NCI-H2171 (cell line): ENCODE data around the gene GPR158.

ENCODE experiments used
- DNase-seq: peaks from one replicate; lab custom pipeline; 2025; lab: John Stamatoyannopoulos, UW

The GPR158 gene

DNA sequence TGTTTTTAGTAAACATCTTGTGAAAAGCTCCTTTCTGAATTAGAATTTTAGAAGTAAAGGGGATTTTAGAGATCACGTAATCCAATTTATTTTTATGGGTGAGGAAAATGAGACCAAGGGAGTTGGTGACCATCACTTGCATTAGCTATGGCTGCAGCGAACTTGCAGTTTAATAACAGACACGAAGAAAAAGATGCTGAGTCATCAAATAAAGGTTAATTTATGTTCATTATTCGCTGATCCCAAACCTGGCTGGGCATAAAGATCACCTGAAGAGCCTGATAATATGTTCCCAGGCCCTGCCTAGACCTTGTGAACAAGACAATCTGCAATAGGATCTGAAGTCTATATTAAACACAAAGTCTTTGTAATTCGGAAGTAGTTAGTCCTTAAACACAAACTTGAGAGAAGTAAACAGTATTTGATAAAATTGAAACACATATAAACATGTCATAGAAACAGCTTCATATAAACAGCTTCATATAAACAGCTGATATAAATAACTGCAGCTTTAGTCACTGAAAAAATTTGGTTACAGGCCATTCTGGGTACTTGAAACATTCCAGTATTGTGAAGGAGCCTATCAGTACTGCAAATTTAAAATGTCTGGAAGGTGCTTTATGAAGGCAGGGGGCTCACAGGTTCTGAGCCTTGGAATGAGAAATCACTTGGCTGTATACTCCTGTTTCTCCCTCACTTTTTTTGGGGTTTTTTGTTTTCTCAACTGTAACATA, 16.5 kb downstream of the GPR158 start:
- DNase-seq, result no peak

DNA sequence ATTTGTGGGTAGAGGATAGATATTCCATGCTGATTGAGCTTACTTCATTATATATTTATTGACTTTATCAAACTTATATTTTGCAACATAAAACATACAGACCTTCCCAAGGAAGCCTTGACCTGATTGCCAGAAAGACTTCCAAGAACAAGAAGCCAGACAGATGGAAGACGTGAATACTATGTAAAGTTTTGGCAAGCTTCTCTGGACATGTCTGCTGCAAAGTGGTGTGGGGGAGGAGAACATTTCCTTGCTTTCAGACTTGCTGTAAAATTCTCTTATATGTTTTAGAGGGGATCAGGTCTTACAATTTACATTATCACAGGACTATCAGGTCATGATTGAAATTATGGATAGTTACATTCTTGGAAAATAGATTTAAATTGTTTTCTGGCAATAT, 23.4 kb downstream of the GPR158 start:
- no peak for DNase-seq

DNA sequence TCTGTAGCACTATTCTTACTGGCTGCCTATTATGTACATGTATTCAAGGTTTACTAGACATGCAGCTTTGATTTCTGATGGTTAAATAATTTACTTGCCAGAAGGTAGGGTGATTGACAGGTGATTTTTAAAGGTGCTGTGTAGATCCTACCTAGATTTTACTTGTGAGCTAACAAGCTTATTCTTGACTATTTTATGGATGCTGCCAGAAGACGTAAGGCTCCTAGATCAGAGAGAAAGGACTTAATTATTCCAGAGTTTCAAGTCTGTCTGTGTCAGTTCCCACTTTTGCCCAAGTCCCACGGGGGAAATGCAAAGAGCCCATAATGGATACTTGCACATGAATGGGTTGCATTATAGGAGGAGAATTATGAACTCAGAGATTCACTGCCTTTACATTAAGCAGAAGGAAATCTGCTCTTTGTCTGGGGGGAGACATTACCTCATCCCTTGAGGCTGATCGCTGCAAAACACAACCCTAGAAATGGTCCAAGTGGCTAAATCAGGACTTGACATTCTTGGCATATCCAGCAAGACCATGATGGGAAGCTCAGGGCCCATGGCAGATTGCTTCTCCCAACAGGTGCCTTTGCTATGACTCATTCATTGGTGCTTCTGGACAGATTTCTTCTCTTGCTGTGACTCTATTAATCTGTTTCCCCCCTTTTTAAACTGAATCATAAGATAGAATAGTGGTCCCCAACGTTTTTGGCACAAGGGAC, 32.1 kb downstream of the GPR158 start:
- no peak for DNase-seq

DNA sequence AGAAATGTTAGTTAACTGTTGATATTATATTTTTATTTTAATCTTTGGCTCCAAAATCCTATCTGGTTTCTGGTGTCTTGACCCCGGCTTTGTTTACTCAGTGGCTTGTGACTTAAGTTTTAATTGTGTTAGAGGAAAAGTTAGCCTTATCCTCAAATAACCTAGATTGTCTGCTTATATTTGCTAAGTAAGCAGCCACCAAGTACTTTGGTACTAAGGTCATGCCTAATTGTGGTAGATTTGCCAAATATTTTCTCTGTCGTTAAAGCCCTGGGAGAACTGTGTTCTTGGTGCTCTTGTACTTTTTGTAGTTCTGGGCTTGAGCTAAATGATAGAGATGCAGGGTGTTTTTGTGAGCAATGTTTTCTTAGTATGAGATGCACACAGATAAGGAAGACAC, 34.8 kb downstream of the GPR158 start:
- no peak for DNase-seq

DNA sequence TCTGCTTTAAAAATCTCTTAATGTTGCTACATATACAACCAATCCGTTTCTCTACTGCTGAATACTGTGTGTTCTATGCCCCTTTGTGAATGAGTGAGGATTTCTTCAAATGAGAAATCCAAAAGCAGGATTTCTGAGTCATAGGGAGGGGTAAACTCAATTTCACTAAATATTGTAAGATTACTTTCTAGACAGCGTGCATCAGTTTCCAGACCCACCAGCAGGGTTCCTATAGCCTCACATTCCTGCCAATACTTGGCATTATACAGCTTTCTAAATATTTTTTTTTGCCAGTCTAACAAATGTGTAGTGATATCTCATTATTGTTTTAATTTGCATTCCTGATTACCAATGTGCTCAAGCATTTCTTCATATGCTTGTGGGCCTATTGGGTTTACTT, 35.5 kb downstream of the GPR158 start:
- DNase-seq, result no peak

DNA sequence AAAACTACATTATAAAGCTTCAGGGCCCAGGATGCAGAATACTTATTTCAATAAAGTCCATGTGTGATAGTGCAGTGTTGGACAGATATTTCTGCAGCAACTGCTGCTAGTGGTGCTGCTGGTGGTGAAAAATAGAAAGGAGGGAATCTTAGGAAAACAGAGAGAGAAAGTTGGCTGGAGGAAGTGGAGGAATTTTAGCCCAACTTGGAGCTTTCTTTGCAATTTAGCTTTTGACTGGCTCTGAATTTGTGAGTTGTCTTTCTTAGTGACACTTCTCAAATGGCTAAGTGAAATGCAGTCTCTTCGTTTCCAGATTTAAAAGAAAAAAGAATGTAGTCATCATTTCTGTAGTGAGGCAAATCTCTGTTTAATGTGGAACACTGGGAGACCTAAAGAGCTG, 45.4 kb downstream of the GPR158 start:
- DNase-seq, result no peak

DNA sequence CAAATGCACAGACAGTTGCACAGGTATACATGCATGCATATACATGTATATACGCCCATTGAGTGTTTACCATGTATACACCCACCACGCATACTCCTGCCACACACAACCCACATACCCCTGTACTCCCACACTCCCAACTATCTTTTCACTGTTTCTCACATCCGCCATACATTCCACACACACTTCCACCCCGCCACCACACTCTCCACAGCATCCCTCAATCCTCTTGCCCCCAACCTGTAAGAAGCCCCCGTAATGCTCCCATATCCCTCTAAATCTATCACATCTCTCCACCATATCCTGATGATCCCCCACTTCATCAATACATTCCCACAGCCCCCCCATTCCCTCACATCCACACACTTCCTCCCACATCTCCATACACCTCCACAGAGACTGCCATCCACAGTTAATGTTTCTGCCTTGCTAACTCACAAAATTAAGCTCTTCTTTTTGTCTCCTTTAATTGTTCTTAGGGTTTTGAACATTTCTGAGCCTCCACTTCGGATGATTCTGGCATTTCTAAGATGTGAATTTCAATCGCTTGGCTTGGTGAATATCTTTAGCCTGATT, 47.4 kb downstream of the GPR158 start:
- DNase-seq, result no peak

DNA sequence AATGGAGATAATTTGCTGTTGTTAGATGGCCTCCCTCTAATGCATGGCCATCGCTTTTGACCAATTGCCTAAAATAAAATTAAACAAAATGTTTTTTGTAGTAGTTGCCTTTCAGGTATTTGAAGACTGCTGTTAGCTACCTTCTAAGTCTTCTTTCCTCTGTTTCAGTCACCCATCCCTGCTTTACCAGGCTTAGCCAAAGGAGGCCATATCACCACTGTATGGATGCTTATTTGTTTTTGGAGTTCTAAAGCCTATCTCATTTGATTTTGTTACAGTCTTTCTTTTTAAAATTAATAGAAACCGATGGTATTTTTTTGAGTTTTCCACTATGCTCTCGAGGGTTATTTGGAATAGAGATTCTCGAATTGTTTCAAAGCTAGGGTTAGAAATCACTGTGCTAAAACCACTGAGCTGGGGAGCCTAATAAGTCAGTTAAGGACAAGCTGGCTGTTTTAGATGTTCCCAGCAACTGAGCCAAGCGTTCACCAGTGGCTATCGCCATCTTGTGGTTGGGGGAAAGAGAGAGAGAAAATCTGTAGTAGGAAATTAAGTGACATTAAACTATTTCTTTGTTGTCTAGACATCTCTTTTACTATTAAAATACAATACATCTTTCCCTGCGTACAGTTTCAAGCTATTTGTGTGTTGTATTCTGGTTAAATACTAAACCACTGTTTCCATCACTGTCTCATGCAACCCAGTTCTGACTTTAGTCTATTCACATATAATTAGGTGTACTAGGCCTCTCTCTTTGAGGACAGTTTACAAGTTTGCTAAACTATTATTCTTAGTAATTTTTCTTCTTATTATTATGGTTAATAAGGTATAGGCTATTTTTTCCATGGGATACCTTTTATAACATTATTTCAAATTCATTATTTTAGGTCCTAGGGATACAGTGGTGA, 52.2 kb downstream of the GPR158 start:
- no peak for DNase-seq

DNA sequence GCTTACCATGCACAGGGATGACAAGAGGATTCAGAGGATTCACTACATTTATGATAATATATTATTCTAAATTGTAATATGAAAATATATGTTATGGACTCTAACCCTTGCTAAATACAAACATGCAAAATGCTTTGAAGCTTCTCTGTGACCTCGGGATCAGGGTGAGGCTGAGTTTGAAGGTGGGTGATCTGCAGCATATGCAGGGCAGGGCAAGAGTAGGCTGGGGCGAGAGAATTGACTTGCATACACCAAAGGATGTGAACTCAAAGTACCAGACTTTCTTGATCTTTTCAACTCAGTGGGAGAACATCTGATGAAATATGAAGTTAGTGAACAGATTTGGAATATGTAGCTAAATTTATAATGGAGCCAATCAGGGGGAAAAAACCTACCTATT, 57.0 kb downstream of the GPR158 start:
- DNase-seq, result no peak

DNA sequence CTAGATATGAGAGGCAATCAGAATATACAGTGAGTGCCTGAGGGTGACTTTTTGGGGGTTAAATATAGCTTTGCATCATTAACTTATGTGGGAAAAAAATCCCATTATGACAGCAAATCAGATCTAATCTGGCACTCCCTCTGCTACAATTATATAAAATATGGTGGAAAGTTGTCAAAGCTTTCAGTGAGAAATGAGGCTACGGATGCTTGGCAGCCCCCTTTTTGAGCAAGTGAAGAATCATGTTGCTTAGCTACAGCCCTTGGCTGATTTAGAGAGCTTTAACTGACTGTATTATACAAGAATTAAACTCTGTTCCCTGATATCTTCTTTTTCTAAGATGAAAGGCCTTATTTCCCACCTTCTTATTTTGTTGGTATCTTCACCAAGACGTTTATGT, 57.4 kb downstream of the GPR158 start:
- DNase-seq, result no peak

DNA sequence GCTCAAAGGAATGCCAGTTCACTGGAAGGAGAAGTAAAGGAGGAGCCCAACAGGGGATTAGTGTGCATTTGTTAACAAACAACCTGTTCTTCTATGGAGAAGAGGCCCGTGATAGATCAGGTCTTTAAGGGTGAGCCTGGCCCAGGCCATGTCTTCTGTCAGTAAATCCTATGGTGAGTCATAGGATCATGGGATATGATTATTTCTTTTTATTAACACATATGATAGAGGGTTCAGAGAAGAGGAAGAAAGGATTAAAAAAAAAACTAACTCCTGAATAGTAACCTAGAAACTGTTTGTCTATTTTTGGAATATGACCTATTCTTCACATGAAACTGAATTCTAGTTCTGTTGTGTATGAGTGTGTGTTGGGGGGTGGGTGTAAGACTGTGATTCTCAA, 70.4 kb downstream of the GPR158 start:
- no peak for DNase-seq

DNA sequence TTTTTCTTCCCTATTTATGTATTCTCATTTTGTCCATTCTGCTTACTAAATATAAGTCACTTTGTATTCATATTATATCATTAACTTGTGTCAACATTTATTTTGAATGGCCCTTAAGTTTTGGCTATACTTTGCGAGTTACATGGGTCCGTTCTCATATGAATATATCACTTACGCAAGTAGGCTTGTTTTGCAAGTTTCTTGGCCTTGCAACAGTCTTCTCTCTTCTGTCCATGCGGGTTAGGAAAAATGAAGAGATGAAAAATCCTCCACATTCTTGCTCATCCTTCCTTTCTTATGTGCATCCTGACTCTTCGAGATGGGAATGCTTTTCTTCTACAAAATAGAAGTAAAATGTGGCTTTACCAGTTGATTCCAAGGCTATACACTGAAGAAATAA, 82.8 kb downstream of the GPR158 start:
- DNase-seq, result no peak

DNA sequence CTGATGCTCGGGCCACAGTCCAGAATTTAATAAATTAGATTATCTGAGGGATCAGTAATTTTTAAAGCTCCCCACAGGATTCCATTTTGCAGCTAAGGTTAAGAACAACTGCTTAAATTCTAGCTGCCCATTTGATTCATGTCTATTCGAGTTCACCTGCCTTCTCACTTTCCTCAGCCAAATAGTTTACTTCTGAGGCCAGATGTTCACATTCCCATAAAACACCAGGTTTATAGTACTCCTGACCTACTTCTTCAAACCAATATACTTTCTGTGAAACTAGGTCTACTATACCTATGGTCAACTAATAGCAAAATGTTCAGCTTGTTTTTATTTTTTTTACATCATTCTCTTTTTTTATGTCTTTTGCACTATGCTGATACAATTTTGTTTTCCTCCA, 86.3 kb downstream of the GPR158 start:
- DNase-seq, result no peak

DNA sequence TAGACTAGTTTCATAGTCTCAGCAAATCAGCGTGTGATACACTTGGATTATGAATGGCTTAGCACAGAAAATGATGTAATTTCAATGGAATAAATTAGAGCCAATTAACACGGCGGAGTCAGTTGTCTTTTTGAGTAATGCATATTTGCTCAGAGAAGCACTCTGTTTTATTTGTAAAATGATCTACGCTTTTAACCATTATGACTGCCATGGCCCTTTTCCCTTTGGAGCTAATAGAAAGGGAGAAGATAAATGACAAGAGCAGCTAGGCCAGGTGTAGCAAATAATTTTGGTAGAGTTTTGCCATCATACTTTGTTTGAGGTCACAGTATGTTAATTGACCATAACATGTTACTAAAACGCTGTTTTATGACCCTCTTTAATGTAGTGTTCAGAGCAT, 86.8 kb downstream of the GPR158 start:
- no peak for DNase-seq

DNA sequence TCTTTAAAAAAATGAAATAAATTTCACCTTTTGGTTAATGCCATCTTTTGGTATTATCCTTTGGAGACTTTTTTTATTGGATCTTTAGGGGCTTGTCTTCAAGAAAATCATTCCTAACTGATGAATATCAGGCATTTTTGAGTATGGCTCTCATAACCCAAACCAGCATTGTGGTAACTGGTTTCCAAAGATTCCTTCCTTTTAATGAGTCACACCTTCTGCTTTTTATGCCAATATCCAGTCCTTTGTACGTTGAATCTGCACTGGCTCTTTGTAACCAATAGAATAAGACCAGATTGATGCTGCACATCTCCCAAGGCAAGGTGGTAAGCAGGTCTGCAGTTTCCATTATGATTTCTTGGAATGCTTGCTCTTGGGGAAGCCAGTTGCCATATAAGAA, 89.1 kb downstream of the GPR158 start:
- DNase-seq, result no peak

DNA sequence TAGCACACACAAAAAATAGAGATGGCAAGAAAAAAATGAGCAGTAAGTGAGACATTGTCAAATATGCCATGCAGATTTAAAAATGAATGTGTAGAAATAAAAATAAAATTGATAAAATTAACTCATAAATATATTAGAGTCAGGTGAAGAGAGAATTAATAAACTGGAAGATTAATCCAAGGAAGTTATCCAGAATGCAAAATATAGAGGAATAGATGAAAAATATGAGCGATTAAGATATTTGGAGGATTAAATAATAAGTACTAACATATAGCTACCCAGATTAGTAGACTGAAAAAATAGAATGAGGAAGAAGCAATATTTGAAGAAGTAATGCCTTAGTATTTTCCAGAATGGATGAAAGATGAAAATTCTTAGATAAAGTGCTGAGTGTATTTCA, 103.4 kb downstream of the GPR158 start:
- no peak for DNase-seq

DNA sequence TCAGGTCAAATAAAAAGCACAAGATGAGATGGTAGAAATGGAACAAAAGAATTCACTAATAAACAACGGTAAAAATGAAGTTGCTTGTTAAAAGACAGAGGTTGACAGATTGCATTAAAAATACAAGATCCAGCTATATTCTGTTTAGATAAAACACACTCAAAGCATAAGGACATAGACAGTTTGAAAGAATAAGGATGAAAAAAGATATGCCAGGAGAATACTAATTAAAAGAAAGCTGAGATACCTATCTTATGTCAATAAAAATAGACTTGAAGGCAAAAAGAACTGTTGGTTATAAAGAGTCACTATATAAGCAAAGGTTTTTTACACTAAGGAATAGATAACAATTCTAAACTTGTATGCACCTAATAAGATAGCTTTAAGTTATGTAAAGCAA, 105.3 kb downstream of the GPR158 start:
- DNase-seq, result no peak

DNA sequence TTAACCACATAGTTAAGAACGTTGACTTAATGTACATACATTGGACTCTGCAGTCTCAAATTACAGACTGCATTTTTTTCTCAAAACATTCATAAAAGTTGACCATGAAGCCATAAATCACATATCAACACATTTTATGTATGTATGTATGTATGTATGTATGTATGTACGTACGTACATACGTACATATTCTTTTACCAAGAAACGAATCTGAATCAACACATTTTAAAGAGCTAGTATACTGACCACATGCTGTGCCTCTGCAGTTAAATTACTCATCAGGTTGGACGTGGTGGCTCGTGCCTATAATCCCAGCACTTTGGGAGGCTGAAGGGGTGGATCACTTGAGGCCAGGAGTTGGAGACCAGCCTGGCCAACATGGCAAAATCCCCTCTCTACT, 105.8 kb downstream of the GPR158 start:
- DNase-seq, result no peak

DNA sequence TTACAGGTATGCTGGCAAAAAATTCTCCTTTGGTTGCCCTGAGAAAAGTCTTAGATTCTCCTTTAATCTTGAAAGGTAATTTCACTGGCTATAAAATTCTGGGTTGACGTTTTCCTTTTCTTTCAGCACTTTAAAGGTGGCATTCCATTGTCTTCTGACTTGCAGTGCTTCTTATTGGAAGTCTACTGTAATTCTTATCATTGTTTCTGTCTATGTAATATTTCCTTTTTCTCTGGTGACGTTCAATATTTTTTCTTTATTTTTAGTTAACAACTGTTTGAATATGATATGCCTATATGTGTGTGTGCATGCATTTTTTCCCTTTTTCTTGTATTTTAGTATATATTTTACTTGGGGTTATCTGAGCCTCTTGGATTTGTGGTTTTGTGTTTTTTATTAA, 111.0 kb downstream of the GPR158 start:
- no peak for DNase-seq

DNA sequence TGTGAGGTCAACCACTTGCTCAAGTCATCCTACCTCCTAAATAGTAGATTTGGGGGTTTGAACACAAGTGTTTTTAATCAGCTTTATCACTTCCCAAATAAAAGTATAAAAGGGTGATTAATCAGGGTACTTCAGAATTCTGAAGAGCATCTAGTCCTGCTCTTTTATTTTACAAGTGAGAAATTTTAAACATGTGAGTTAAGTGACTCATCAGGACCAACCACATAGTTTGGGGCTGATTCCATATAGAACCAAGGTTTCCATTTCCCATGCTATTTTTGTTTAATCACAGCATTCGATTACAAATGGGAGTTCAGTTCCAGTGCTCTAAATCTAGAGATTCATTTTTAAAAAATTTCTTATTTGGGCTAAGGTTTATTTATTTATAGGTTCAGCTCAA, 113.4 kb downstream of the GPR158 start:
- no peak for DNase-seq

DNA sequence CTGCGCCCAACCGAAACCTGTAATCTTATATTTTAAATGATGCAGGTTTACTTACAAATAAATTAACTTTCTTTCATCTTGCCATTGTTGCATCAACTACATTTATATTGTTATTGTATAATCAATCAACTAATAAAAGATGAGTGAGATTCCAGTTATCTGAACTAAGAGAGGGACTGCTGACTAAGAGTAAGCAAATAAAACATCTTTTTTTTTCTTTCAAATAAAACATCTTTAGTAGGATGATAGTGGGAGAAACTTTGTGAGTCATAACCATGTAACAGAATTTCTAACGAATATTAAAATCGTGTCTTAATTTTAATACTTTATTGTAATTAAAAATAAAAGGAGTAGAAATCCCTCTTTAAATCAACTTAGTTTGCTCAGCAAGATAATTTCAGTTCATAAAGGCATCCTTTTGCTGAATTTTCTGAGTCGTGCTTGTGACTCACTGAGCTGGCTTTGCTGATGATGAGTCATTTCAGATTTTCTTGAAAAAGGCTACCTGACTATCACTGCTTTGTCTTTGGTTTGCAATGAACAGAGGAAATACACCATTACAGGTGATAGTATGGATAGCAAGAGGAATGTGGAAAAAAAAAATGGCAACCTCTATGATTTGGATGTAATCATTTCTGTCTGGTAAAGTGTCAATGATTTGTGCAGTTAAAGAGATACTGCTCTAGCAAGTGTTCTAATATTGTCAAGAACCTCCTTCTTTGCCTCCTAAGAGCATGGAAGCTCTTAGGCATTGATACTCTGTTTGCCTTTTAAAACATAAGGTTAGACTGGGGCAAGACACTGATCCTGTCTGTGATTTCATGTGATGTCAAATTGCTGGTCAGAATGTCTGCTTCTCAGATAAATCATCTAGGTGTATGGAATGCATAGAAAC, 119.5 kb downstream of the GPR158 start:
- DNase-seq, result no peak

DNA sequence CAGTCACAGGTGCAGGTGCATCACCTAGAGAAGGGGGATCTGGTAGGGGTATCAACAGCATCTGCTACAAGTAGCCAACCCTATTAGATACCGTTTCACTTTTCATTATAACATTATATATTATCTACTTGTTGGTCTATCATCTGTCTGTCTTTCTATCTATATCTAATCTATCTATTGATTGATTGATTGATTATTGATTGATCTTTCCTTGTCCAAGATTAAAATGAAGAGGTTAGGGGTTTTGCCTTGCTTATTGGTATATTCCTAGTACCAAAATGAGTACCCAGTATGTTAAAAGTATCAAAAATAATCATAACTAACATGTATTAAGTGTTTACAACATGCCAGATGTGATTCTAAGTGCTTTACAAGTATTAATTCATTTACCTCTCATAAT, 121.5 kb downstream of the GPR158 start:
- no peak for DNase-seq
